Endothelial cell of hepatic sinusoid (primary cell): ENCODE measurements around the gene PANX2.

ENCODE experiments used
- in situ Hi-C: cut with HindIII; loops from 2 replicates; pipeline ENCODE4 v1.10.0; 2017; ENCODE audit warnings: low sequenced_read_pairs

PANX2 gene

DNA sequence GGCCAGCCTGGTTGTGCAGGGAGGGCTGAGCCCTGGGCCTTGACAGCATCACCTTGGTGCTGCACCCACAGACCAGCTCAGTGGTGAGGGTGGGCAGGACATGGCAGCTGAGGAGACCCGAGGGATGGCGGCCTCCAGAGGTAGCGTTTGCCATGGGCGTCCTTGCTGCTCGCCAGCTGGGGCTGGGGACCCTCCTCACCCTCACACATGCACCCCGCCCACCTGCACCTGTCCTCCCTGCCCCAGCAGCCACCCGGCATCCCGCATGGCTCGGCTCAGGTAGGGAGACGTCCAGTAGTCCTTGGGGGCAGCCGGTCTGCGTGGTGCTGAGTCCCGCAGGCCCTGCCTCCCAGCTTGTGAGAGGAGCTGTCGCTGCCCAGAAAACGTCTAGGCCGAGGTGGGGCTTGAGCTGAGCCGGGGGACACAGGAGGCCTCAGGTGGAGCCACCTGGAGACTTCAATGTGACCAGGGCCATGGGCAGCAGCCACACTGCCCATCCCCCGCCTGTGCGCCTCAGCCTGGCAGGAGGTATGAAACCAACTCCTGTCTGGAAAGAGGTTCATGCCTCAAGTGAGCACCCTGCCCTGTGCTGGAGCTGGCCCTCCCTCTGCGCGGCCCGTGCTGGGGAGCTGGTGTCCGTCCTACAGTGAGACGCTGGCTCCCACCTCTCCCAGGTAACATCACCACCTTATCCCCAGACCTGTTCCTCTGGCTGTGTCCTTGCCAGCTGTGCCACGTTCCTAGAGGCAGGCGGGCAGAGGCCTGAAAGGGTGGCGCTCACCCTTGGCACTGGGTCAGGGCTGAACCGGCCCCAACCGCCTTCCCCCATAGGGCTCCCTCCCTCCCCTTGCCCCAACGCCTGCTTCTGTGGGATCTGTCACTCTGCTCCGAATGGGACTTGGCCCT, 11.9 kb downstream of the PANX2 start:
- in situ Hi-C loops: no loop called here

DNA sequence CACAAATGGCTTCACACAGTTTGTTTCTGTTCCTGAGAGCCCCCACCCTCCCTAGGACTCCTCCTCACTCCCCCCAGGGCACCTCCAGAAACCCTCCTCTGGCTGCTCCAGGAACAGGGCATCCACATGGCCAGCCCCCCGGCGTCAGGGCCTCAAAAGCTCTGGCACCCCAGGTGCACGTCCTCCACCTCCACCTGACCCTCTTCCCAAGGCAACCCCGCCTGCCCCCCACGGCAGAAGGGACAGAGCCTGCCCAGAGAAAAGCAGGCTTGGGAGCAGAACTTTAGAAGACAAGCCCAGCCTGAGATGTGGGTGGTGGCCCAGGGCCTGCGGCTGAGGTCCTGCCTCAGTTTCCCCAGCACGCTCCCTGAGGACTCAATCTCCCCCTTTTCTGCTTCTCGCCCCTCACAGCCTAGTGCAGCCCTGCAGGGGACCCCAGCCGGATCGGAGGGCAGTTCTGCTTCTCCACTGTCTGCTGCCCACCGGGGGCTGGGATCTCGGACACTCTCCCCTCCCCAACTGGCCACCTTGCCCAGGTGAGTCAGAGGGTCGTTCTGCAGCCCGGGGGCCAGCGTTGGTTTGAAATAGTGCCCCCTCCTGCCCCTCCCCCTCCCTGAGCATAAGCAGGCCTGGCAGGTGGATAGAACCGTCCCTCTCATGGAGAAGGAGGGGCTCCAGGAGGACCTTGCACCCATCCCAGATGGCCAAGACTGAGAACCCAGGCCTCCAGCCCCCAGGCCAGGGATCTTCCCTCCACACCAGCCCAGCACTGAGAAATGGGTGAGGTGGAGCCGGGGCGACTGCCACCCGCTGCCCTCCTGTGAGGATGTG, 12.8 kb downstream of the PANX2 start:
- in situ Hi-C loops: no loop called here

DNA sequence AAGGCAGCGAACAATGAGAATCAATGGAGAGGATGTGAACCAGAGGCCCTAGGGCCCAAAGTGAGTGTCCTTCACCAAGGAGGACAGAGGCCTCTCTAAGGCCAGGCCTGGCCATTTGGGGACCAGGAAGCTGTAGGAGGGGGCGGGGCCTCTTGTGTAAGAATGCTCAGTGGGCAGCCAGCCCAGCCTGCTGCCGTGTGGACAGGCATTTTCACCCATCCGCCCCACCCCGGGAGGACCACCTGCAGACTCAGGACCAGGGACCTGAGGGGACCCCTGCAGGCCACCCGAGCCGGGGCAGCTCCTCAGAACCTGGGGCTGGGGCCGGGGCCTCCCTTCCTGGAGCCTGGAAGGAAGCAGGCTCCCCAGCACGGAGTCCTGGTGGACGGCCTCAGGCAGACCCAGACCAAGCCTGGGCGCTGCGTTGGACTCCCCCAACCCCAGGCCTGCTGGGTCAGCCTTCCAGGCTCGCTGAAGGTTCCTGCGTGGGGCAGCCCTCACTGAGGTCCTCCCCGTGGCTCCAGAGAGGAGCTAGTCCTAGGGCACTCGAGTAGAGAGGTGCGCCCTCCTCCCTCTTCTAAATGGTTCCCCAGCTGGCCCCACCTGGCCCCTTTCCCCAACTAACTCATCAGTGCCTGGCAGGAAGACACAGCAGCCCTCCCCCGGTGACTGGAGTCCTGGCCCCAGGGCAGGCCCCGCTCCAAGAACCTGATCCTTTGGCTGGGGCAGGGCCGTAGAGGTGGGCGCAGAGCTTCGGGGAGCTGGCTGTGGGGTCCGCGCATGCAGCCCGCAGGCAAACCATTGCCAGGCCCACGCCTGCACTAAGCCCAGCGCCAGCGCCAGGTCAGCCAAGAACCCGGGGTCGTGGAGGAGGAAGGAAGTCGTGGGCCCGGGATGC, 13.7 kb downstream of the PANX2 start:
- in situ Hi-C loops: no loop called here

DNA sequence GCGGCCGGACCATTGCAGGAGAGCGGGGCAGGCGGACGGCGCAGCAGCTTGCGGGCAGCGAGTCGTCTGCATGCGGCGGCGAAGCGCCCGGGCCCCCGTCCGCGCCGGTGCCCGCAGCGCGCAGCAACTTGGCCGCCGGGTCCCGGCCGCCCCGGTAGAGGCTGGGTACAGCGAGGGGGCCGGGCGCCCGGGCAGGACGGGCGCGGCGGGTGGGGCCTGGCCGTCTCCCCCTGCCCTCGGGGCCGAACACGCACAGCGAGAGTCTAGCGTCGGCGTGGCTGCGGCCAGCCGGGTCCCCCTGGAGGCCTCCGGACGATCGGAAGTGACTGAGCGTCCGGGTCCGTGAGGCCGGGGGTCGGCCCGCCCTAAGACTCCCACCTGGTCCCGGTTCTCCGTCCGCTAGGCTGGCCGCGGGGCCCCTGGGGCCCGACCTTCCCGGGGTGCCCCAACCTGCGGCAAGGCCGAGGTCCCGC, 14.4 kb downstream of the PANX2 start:
- in situ Hi-C loops: no loop called here

DNA sequence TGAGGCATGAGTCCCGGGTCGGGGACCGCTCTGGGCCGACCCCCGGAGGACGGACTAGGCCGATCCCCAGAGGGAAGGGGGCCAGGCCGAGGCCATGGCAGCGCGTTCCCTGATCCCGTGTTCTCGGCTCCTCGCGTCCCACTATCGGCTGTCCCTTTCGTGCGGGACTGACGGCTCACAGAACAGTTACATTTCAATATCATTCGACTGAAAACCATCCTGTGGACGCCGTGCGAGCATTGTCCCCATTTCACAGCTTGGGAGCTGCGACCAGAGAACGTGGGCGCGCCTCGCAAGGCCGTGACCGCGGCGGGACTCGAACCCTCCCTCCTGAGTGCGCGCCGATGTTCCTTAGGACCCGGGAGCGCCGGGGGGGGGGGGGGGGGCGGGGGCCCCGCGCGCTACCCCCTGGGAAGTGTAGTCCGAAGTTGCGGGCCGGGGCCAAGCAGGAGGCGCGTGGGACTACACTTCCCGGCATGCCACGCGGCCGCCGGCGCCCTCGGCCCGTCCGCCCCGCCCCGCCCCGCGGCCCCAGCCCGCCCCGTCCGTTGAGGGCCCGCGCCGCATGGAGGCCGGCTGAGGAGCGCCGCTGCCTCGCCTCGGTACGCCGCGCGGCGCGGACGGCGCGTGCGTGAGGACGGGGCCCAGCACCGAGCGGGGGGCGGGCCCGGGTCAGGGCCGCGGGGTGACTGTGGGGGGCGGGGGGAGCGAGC, 15.0 kb downstream of the PANX2 start, which contains the start of gene TRABD:
TRABD (plus strand) TSS at position 539 of the 713 bp plus-strand sequence. CDS start 7,148 bp downstream, outside the sequence.
- in situ Hi-C loops: no loop called here

DNA sequence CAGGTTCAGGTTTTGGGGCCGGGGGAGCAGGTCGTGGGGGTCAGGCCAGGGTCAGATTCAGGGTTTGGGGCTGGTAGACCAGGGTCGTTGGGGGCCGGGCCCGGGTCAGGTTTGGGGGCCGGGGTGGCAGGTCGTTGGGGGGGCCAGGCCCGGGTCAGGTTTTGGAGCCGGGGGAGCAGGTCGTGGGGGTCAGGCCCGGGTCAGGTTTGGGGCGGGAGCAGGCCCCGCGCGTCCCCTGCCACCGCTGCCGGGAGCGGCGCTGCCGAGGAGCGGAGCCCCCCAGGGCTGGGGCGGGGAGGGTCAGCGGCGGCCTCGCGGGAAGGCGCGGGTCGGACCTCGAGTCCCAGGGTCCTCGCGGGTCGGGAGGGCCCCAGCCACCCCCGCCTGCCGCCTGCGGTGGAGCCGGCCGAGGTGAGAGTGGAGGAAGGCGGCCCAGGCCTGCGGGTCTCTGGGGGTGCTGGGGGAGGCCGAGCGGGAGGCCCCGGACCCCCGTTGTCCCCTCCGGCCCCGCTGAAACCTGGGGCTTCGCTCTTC, 15.7 kb downstream of the PANX2 start:
- in situ Hi-C loops: no loop called here

DNA sequence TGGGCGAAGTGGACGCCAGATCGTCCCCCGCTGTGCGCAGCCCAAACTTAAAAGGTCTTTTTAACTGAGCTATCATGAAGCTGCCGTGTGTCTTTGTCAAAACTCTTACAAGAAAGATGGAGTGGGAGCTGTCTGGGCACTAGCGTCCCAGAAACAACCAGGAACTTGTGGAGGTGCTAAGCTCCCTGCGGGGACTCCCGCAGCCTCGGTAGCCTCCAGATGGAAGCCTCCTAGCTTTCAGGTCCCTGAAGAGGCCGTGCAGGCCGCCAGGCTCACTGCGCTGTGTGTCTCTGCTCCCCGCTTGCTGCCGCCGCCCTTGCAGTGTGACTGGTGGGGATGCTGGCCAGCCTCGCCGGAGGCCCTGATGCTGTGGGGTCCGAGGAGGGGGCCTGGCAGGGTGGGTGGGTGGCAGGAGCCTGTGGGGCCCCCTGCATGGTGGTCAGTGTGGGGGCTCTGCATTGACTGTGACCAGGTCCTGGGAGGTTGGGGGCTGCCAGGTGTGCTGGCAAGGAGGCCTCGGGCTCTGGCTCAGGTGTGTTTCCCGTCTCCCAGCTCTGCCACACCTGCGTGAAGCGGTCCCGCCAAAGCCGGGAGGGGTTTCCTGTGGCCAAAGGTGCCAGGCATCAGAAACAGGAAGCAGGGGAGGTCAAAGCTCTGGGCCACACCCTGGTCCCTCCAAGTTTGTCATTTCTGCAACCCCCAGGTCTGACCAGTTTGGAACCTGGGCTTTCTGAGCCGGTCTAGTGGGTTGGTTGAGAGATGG, 16.4 kb downstream of the PANX2 start:
- in situ Hi-C loops: no loop called here

DNA sequence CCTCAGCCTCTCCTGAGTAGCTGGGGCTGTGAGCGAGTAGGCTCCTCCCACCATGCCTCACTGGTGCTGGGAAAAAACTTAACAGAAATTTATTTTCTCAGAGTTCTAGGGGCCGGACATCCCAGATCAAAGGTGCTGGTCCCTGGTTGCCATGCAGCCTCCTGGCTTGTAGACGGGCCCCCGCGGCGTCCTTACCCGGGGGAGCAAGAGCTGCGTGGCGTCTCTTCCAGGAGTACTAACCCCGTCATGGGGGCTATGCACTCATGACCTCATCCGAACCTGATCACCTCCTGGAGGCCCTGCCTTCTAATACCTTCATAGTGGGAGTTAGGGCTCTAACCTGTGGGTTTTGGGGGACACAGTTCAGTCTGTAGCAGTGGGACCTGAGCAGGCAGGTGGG, 17.8 kb downstream of the PANX2 start:
- in situ Hi-C loops: no loop called here

DNA sequence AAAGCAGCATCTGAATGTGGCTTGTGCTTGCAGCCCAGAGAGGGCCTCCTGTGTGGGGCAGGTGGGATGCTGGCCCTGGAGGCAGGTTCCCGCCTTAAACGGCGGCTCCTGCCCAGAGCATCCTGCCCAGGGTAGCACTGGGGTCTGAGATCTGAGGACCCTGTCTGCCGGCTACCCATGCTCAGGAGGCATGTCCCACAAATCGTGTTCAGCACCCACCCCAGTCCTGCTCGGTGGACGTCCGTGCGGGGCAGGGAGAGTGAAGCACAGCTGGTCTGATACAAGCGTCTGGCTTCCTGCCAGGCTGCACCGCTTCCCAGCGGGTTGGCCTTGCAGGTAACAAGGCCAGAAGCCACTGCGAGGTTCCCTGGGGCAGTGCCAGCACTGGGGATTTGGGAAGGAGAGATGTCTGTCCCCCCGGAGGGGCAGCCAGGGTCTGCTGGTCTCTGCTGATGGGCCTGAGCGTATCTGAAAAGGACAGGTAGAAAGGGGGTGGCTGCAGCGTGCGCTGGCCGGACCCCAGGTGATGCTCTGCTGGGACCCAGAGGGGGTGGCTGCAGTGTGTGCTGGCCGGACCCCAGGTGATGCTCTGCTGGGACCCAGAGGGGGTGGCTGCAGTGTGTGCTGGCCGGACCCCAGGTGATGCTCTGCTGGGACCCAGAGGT, 18.8 kb downstream of the PANX2 start:
- in situ Hi-C loops: no loop called here

DNA sequence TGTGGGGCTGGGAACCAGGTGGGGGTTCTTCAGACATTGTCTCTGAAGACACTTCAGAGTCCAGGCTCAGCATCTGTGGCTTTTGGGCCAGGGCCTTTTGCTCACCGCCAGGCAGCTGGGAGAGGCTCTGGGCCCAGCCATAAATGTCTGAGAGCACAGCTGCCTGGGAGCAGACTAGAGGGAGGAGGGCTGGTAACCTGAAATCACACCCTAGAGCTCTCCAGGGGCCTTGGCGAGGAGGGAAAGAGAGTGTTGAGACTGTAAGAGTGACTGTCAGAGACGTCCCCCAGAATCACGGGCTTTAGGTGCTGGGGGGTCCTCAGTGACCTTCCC, 19.3 kb downstream of the PANX2 start:
- in situ Hi-C loops: no loop called here

DNA sequence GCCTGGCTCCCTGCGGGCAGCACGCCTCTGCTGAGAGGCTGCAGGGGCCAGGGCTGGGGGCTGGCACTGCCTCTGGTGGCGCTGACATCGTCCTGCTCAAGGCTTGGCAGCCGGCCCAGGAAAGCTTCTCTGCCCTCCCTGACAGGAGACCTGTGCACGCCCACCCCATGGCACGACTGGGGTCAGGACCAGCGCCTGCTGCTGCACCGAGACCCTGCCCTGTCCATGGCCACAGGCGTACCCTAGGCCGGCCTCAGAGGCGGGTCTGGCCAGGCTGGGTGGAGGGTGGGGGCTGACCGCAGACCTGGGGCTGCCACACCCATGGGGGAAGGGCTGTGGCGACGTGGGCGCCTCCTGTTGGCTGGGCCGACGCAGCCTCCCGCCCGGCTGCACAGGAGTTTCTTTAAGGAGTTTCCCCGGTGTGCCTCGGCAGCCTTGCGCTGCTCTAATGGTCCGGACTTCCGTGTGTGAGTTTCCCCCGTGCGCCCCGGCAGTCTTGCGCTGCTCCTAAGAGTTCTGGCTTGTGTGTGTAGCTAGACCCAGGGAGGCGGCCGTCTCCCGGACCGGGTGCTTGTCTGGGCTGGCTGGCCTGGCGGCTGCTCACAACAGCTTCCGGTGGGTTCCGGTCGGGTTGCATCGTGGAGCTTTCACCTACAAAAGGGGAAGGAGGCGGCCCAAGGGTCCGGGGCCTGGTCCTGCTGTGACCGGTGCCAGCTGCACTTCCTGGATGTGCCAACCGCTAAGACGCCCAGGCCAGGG, 19.8 kb downstream of the PANX2 start:
- in situ Hi-C loops: no loop called here

DNA sequence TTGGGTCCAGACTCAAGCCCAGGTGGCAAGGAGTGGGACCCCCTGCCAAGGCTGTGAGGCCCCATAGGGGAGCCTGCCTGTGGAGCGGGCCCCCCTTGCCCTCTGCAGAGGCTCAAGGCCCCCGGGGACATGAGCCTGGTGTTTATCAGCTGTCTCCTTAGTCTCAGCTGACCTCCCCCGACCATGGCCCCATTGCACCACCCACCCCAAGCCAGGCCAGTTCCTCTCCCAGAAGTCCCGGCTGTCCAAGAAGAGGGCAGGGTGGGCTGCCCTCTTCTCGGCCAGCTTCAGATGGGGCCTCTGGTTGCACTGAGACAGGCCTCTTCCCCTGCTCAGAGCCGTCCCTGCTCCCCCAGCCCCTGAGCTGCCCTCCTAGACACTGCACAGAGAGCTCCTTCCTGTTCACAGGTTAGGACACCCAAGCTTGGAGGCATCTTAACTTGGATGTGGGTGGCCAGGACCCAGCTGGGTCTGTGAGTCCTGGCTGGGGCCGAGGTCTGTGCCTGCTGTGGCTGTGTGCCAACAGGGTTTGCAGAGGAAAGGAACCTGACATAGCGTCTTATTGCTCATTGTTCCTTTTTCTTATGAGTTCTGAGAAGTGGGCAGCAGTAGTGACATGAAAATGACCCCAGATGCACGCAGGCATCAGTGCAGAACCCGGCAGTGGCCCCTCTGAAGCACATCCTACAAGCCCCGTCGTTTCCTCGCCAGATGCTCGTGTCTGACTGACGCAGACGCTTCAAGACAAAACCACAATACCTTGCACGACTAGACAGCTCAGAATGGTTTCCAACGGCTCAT, 20.6 kb downstream of the PANX2 start:
- in situ Hi-C loops: no loop called here

DNA sequence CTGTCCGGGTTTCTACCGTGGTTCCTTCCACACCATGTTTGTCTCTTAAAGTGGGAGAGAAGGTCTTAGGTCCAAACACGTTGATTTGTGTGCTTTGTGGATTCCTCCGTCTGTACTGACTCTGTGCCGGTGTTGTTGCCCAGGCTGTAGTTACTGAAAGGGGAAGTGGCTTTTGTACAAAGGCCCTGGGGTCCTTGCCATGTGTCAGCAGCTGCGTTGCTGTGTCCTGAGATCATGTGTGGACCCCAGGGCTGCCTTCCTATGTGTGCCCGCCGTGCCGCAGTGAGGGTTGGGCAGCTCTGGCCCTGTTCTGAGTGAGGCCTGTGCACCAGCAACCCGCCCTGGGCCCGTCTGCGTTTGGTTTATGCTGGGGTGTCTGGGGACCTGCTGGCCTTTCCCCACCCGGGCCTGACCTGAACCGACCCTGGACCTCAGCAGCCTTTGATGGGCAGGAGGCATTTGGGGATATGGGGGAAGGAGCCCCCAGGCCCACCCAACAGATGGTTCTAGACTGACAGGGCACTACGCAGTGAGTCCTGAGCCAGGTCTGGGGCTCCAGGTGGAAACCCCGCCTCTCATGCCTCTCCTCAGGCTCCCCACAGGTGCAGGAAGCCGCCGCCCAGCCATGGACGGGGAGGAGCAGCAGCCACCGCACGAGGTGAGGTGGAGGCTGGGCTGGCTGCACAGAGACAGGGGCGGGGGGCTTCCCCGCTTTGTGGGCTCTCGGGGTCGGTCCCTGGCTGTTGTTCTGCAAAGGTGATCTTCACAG, 22.1 kb downstream of the PANX2 start:
- in situ Hi-C loops: no loop called here

DNA sequence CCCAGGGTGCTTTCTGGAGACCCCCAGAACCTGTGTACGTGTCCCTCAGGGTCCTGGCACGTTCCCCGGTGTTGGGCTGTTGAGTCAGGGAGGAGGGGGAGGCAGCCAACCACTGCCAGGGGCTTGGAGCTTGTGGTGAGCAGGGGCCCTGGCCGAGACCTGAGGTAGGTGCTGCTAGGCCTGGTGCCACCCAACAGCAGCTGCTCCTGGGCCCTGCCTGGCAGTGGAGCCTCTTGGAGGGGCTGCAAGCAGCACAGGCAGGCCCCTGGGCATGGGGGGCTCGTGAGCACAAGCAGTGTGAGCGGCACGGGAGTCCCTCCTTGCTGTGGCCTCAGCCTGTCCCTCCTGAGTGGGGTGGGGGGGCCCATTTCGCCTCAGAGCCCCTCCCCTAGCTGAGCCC, 23.1 kb downstream of the PANX2 start:
- in situ Hi-C loops: no loop called here

DNA sequence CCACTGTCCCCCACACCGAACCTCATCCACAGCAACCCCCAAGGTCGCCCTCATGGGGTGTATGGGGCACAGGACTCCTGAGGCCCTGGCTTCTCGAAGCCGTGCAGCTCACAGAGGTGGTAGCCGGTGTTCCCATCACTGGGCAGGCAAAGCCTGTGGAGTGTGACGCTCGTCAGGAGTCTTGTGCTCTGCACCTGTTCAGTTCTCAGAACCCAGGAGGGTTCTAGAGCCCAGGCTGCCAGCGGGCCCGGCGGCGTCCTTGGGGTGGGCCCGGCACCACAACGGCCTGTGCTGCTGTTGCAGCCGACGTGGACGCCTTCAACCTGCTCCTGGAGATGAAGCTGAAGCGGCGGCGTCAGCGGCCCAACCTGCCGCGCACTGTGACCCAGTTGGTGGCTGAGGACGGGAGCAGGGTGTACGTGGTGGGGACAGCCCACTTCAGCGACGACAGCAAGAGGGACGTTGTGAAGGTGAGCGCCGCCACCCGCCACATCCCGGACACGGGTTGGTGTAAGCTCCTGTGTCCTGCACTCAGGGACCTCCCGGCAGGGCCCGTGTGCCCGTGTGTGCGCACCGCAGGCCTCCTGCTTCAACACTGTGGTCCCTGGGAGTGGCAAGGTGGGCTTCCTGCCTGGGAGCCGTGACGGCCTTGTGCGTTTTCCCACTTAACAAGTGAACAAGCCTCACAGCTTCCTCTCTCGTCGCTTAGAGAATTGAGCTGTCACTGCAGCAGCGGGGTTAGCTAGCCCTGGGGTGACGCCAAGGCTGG, 23.7 kb downstream of the PANX2 start:
- in situ Hi-C loops: no loop called here

DNA sequence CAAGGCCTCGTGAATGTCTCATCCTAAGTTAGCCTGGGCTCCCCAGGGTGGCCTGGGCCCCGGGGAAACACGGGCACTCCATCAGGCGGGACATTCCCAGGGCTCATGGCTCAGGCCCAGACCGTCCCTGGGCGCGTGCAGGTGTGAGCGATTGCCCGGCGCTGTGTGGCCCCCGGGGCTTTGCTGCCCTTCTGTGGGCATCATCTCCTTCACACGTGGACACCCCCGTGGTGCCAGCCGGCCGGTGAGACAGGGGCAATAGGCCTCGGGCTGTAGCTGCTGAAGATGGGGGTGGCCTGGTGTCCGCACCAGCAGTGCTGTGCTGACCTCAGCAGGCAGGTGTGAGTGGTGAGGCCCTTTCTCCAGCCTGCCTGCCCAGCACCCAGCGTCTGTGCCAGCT, 25.7 kb downstream of the PANX2 start:
- in situ Hi-C loops: no loop called here
